HEK293 (cell line): ENCODE measurements around the gene TSPAN1.

Experiments
- FEZF1 ChIP-seq: fragments of 450-650 bp; formaldehyde crosslinking; IDR thresholded peaks from 2 replicates; pipeline ENCODE4 v1.5.1; 2016; ENCODE audit warnings: missing biosample characterization, missing genetic modification characterization
- IKZF3 ChIP-seq: fragments of 450-650 bp; IDR thresholded peaks from 2 replicates; pipeline ENCODE4 v1.5.0; 2018; ENCODE audit warnings: missing biosample characterization, mild to moderate bottlenecking, missing genetic modification characterization, moderate library complexity
- KLF10 ChIP-seq: fragments of 450-650 bp; IDR thresholded peaks from 2 replicates; pipeline ENCODE4 v1.5.1; 2018; ENCODE audit warnings: missing biosample characterization, mild to moderate bottlenecking, missing genetic modification characterization
- KLF16 ChIP-seq: fragments of 450-650 bp; formaldehyde crosslinking; IDR thresholded peaks from 2 replicates; pipeline ENCODE4 v1.5.1; 2017; ENCODE audit warnings: missing biosample characterization, missing genetic modification characterization
- KLF9 ChIP-seq: fragments of 450-650 bp; formaldehyde crosslinking; IDR thresholded peaks from 2 replicates; pipeline ENCODE4 v1.5.1; 2016; ENCODE audit warnings: missing biosample characterization, missing genetic modification characterization, low read depth
- MZF1 ChIP-seq: fragments of 450-650 bp; formaldehyde crosslinking; IDR thresholded peaks from 2 replicates; pipeline ENCODE4 v1.5.1; 2017; ENCODE audit warnings: missing biosample characterization, missing genetic modification characterization, borderline replicate concordance
- SETDB1 ChIP-seq: IDR thresholded peaks from one replicate; pipeline ENCODE4 v1.6.1; 2017; ENCODE audit warnings: mild to moderate bottlenecking, low read length, moderate library complexity, mixed read lengths; ENCODE audit not compliant: insufficient read length
- SP3 ChIP-seq: fragments of 450-650 bp; formaldehyde crosslinking; IDR thresholded peaks from 2 replicates; pipeline ENCODE4 v1.5.1; 2016; ENCODE audit warnings: missing biosample characterization, missing genetic modification characterization
- YY1 ChIP-seq: fragments of 450-650 bp; formaldehyde crosslinking; IDR thresholded peaks from 2 replicates; pipeline ENCODE4 v1.5.1; 2018; ENCODE audit warnings: missing biosample characterization, missing genetic modification characterization
- ZNF146 ChIP-seq: fragments of 450-650 bp; formaldehyde crosslinking; IDR thresholded peaks from 2 replicates; pipeline ENCODE4 v1.5.1; 2016; ENCODE audit warnings: missing biosample characterization, missing genetic modification characterization
- ZNF175 ChIP-seq: fragments of 450-650 bp; formaldehyde crosslinking; IDR thresholded peaks from 2 replicates; pipeline ENCODE4 v1.5.1; 2016; ENCODE audit warnings: missing biosample characterization, missing genetic modification characterization
- ZNF184 ChIP-seq: fragments of 450-650 bp; IDR thresholded peaks from 2 replicates; pipeline ENCODE4 v1.5.1; 2018; ENCODE audit warnings: missing biosample characterization, mild to moderate bottlenecking, missing genetic modification characterization
- ZNF302 ChIP-seq: fragments of 450-650 bp; formaldehyde crosslinking; IDR thresholded peaks from 2 replicates; pipeline ENCODE4 v1.5.1; 2016; ENCODE audit warnings: missing biosample characterization, missing genetic modification characterization, low read depth
- ZNF341 ChIP-seq: fragments of 450-650 bp; formaldehyde crosslinking; IDR thresholded peaks from 2 replicates; pipeline ENCODE4; 2016; ENCODE audit warnings: low read depth, missing biosample characterization, missing genetic modification characterization
- ZNF521 ChIP-seq: fragments of 450-650 bp; formaldehyde crosslinking; IDR thresholded peaks from 2 replicates; pipeline ENCODE4 v1.5.1; 2017; ENCODE audit warnings: missing biosample characterization, mild to moderate bottlenecking, missing genetic modification characterization
- ZNF555 ChIP-seq: fragments of 450-650 bp; formaldehyde crosslinking; conservative IDR thresholded peaks from 2 replicates; pipeline ENCODE4 v1.5.1; 2017; ENCODE audit warnings: missing biosample characterization, mild to moderate bottlenecking, missing genetic modification characterization, inconsistent platforms
- ZNF558 ChIP-seq: fragments of 450-650 bp; formaldehyde crosslinking; IDR thresholded peaks from 2 replicates; pipeline ENCODE4 v1.5.1; 2016; ENCODE audit warnings: missing biosample characterization, missing genetic modification characterization
- ZNF561 ChIP-seq: fragments of 450-650 bp; IDR thresholded peaks from 2 replicates; pipeline ENCODE4 v1.5.1; 2018; ENCODE audit warnings: missing biosample characterization, missing genetic modification characterization, borderline replicate concordance
- ZNF610 ChIP-seq: fragments of 450-650 bp; formaldehyde crosslinking; IDR thresholded peaks from 2 replicates; pipeline ENCODE4 v1.5.1; 2016; ENCODE audit warnings: missing biosample characterization, missing genetic modification characterization, borderline replicate concordance
- ZNF623 ChIP-seq: fragments of 450-650 bp; formaldehyde crosslinking; IDR thresholded peaks from 2 replicates; pipeline ENCODE4 v1.5.1; 2016; ENCODE audit warnings: missing biosample characterization, missing genetic modification characterization
- ZNF660 ChIP-seq: fragments of 450-650 bp; IDR thresholded peaks from 2 replicates; pipeline ENCODE4 v1.5.1; 2018; ENCODE audit warnings: missing biosample characterization, mild to moderate bottlenecking, missing genetic modification characterization
- ZNF76 ChIP-seq: fragments of 450-650 bp; formaldehyde crosslinking; IDR thresholded peaks from 2 replicates; pipeline ENCODE4; 2016; ENCODE audit warnings: low read depth, missing biosample characterization, missing genetic modification characterization, borderline replicate concordance
- ZNF785 ChIP-seq: fragments of 450-650 bp; formaldehyde crosslinking; IDR thresholded peaks from 2 replicates; pipeline ENCODE4 v1.5.1; 2016; ENCODE audit warnings: missing biosample characterization, missing genetic modification characterization
- TF ChIP-seq, protein P1 (sequence below): fragments of 450-650 bp; formaldehyde crosslinking; IDR thresholded peaks from 2 replicates; pipeline ENCODE4 v1.5.1; 2017; ENCODE audit warnings: missing biosample characterization, mild to moderate bottlenecking, missing genetic modification characterization, moderate library complexity
- TF ChIP-seq, protein P2 (sequence below): fragments of 450-650 bp; formaldehyde crosslinking; optimal IDR thresholded peaks from 2 replicates; pipeline ENCODE3; 2016; ENCODE audit warnings: missing biosample characterization, mild to moderate bottlenecking, missing genetic modification characterization
- TF ChIP-seq, protein P3 (sequence below): fragments of 450-650 bp; formaldehyde crosslinking; IDR thresholded peaks from 2 replicates; pipeline ENCODE4 v1.5.1; 2017; ENCODE audit warnings: missing biosample characterization, missing genetic modification characterization
- TF ChIP-seq, protein P4 (sequence below): fragments of 450-650 bp; formaldehyde crosslinking; IDR thresholded peaks from 2 replicates; pipeline ENCODE4 v1.5.1; 2016; ENCODE audit warnings: missing biosample characterization, missing genetic modification characterization, low read depth
- TF ChIP-seq, protein P5 (sequence below): fragments of 450-650 bp; formaldehyde crosslinking; IDR thresholded peaks from 2 replicates; pipeline ENCODE4 v1.5.1; 2016; ENCODE audit warnings: missing biosample characterization, missing genetic modification characterization
- TF ChIP-seq, protein P6 (sequence below): fragments of 450-650 bp; formaldehyde crosslinking; IDR thresholded peaks from 2 replicates; pipeline ENCODE4 v1.5.1; 2016; ENCODE audit warnings: missing biosample characterization, missing genetic modification characterization

The TSPAN1 gene

DNA sequence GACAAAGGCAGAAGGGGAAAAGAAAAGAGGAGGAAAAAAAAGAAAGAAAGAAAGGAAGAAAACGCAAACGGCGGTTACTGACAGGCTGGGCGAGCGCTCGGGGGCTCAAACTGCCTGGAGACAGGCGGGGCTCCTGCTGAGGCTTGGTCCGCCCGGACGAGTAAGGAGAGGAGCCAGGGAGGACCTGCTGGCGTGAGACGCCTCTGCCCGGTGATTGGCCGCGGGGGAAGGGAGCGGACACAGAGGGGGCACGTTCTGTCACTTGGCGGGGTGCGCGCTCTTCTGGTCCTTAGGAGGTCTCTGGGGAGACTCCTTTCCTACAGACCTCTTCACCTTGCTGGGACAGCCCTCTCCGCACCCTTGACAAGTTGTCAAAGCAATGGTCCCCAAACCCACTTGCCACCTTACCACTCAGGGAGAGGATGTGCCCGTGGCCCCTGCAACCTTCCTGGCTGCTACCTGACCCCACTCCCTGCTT, 41.7 kb upstream of the TSPAN1 start (continued):
- TF ChIP-seq, protein P1, sequence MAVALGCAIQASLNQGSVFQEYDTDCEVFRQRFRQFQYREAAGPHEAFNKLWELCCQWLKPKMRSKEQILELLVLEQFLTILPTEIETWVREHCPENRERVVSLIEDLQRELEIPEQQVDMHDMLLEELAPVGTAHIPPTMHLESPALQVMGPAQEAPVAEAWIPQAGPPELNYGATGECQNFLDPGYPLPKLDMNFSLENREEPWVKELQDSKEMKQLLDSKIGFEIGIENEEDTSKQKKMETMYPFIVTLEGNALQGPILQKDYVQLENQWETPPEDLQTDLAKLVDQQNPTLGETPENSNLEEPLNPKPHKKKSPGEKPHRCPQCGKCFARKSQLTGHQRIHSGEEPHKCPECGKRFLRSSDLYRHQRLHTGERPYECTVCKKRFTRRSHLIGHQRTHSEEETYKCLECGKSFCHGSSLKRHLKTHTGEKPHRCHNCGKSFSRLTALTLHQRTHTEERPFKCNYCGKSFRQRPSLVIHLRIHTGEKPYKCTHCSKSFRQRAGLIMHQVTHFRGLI, result no peak
- no peak for TF ChIP-seq ZNF521 (tag by site-specific recombination)
- TF ChIP-seq MZF1 (tag by site-specific recombination), result no peak
- TF ChIP-seq ZNF76, result no peak
- no peak; the same call in 1 of the 2 replicates for TF ChIP-seq FEZF1
- TF ChIP-seq ZNF610 (tag by site-specific recombination), result 0 out of 2 replicates have a peak, but pooled peaks have one; percentile 33
- TF ChIP-seq ZNF561 (tag by site-specific recombination), result peak; percentile 57; the same call in 1 of the 2 replicates
- TF ChIP-seq KLF16, result peak; percentile 58; the same call in 1 of the 2 replicates
- TF ChIP-seq, protein P2, sequence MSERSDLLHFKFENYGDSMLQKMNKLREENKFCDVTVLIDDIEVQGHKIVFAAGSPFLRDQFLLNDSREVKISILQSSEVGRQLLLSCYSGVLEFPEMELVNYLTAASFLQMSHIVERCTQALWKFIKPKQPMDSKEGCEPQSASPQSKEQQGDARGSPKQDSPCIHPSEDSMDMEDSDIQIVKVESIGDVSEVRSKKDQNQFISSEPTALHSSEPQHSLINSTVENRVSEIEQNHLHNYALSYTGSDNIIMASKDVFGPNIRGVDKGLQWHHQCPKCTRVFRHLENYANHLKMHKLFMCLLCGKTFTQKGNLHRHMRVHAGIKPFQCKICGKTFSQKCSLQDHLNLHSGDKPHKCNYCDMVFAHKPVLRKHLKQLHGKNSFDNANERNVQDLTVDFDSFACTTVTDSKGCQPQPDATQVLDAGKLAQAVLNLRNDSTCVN (tag by site-specific recombination), result peak; percentile 67
- TF ChIP-seq ZNF785 (tag by site-specific recombination), result no peak
- TF ChIP-seq, protein P3, sequence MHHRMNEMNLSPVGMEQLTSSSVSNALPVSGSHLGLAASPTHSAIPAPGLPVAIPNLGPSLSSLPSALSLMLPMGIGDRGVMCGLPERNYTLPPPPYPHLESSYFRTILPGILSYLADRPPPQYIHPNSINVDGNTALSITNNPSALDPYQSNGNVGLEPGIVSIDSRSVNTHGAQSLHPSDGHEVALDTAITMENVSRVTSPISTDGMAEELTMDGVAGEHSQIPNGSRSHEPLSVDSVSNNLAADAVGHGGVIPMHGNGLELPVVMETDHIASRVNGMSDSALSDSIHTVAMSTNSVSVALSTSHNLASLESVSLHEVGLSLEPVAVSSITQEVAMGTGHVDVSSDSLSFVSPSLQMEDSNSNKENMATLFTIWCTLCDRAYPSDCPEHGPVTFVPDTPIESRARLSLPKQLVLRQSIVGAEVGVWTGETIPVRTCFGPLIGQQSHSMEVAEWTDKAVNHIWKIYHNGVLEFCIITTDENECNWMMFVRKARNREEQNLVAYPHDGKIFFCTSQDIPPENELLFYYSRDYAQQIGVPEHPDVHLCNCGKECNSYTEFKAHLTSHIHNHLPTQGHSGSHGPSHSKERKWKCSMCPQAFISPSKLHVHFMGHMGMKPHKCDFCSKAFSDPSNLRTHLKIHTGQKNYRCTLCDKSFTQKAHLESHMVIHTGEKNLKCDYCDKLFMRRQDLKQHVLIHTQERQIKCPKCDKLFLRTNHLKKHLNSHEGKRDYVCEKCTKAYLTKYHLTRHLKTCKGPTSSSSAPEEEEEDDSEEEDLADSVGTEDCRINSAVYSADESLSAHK (tag by site-specific recombination), result no peak; the same call in 1 of the 2 replicates
- peak; percentile 29; the same call in 1 of the 2 replicates for TF ChIP-seq ZNF660 (tag by site-specific recombination)
- no peak for TF ChIP-seq ZNF555
- TF ChIP-seq ZNF175 (tag by site-specific recombination), result no peak
- no peak; the same call in 1 of the 2 replicates for TF ChIP-seq KLF10 (tag by site-specific recombination)
- TF ChIP-seq, protein P4, sequence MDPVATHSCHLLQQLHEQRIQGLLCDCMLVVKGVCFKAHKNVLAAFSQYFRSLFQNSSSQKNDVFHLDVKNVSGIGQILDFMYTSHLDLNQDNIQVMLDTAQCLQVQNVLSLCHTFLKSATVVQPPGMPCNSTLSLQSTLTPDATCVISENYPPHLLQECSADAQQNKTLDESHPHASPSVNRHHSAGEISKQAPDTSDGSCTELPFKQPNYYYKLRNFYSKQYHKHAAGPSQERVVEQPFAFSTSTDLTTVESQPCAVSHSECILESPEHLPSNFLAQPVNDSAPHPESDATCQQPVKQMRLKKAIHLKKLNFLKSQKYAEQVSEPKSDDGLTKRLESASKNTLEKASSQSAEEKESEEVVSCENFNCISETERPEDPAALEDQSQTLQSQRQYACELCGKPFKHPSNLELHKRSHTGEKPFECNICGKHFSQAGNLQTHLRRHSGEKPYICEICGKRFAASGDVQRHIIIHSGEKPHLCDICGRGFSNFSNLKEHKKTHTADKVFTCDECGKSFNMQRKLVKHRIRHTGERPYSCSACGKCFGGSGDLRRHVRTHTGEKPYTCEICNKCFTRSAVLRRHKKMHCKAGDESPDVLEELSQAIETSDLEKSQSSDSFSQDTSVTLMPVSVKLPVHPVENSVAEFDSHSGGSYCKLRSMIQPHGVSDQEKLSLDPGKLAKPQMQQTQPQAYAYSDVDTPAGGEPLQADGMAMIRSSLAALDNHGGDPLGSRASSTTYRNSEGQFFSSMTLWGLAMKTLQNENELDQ (tag by site-specific recombination), result no peak
- TF ChIP-seq KLF9, result no peak
- peak; percentile 96 for TF ChIP-seq ZNF341 (tag by site-specific recombination)
- TF ChIP-seq, protein P5, sequence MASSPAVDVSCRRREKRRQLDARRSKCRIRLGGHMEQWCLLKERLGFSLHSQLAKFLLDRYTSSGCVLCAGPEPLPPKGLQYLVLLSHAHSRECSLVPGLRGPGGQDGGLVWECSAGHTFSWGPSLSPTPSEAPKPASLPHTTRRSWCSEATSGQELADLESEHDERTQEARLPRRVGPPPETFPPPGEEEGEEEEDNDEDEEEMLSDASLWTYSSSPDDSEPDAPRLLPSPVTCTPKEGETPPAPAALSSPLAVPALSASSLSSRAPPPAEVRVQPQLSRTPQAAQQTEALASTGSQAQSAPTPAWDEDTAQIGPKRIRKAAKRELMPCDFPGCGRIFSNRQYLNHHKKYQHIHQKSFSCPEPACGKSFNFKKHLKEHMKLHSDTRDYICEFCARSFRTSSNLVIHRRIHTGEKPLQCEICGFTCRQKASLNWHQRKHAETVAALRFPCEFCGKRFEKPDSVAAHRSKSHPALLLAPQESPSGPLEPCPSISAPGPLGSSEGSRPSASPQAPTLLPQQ (tag by site-specific recombination), result no peak
- TF ChIP-seq IKZF3 (tag by site-specific recombination), result 0 out of 2 replicates have a peak, but pooled peaks have one; percentile 32
- no peak for TF ChIP-seq ZNF184 (tag by site-specific recombination)
- TF ChIP-seq SETDB1, result no peak
- no peak for TF ChIP-seq YY1 (tag by site-specific recombination)
- TF ChIP-seq, protein P6, sequence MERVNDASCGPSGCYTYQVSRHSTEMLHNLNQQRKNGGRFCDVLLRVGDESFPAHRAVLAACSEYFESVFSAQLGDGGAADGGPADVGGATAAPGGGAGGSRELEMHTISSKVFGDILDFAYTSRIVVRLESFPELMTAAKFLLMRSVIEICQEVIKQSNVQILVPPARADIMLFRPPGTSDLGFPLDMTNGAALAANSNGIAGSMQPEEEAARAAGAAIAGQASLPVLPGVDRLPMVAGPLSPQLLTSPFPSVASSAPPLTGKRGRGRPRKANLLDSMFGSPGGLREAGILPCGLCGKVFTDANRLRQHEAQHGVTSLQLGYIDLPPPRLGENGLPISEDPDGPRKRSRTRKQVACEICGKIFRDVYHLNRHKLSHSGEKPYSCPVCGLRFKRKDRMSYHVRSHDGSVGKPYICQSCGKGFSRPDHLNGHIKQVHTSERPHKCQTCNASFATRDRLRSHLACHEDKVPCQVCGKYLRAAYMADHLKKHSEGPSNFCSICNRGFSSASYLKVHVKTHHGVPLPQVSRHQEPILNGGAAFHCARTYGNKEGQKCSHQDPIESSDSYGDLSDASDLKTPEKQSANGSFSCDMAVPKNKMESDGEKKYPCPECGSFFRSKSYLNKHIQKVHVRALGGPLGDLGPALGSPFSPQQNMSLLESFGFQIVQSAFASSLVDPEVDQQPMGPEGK, result peak; percentile 78
- no peak for TF ChIP-seq SP3 (tag by site-specific recombination)
- TF ChIP-seq ZNF302 (tag by site-specific recombination), result no peak
- TF ChIP-seq ZNF558 (tag by site-specific recombination), result no peak
- TF ChIP-seq ZNF623 (tag by site-specific recombination), result no peak
- no peak for TF ChIP-seq ZNF146 (tag by site-specific recombination)
